Omental fat pad (tissue), 4 donors: ENCODE results near the gene MEGF6. TPM values are rescaled to one million over a fixed set of nuclear protein-coding genes. Genes with fewer than 3 reads are reported as not detected.

Experiments used
- ATAC-seq: fragments of 150-250 bp; one replicate; pipeline ENCODE4 v1.9.1; 2016; ENCODE audit warnings: mild to moderate bottlenecking, moderate library complexity; ENCODE audit not compliant: low FRiP score
- DNase-seq: peaks from one replicate; pipeline ENCODE4 v3.0.0-alpha.2; 2019; ENCODE audit warnings: low spot score
- CTCF ChIP-seq, 3 donors: fragments of 450-650 bp; IDR thresholded peaks; one replicate each; pipeline ENCODE4 v1.5.1; 2016 to 2017; ENCODE audit warnings: antibody characterized with exemption in 3 of 3, mild to moderate bottlenecking in 3 of 3, moderate library complexity in 2 of 3
- total RNA-seq, 4 donors: library from RNA; depleted of rRNA; stranded (reverse); fragments of >200 nt; gene quantifications; one replicate each; pipeline ENCODE4 v1.1.0, GENCODE V29; 2016

Gene MEGF6
- total RNA-seq, 4 donors from 2014 or later = 13.2 to 60.1 (median 21.9) TPM

- no peak for DNase-seq
- no peak for TF ChIP-seq CTCF (IDR thresholded peaks at IDR 0.05)
- ATAC-seq = no peak
Measured at GRCh38 chr1:3515774-3516480, 95.4 kb downstream of the MEGF6 start.

GRCh38 chr1:3515272-3515671 is 96.0 kb downstream of the MEGF6 start:
- TF ChIP-seq CTCF (IDR thresholded peaks at IDR 0.05) = no peak
- no peak for ATAC-seq
- DNase-seq = no peak

DNA sequence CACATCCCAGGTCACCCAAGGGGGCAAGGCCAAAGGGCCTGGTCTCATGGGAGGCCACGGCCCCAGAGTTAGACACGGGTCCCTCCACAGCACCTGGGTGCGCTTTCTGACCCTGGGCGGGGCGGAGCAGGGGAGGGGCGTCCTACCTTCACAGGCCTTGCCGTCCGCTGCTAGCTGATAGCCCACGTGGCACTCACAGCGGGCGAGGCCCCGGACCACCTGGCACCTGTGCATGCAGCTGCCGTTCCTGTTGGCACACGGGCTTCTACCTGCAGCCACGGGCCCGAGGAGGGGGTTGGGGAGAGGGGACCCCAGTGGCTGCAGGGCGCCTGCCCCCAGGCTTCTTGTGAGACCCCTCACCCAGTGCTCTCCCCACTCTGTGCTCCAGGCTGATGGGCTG is 96.9 kb downstream of the MEGF6 start:
- DNase-seq (no peak), ATAC-seq (no peak)
- no peak for TF ChIP-seq CTCF (IDR thresholded peaks at IDR 0.05)

GRCh38 chr1:3511856-3512255 is 99.5 kb downstream of the MEGF6 start:
- ATAC-seq = no peak
- no peak for DNase-seq

DNA sequence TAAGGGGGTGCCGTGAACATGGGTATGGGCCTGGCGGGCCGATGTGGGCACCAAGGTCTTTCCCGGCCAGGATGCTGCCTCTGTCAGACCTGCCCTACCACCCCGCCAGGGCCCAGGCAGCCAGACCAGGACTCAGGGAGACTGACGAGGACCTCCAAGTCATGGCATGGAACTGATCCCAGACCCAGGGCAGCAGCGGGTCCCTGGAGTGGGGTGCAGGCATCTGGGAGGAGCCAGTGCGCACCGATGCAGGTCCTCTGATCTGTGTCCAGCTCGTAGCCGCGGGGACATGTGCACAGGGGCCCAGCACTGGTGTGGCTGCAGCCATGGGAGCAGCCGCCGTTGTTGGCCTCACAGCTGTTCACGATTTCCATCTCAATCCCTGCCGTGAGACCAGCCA is 100.0 kb downstream of the MEGF6 start:
- no peak for ATAC-seq
- DNase-seq = no peak
- TF ChIP-seq CTCF (IDR thresholded peaks at IDR 0.05) = no peak

More at GRCh38 chr1:3511856-3512255, 99.5 kb downstream of the MEGF6 start:
- TF ChIP-seq CTCF (IDR thresholded peaks at IDR 0.05) = no peak

- TF ChIP-seq CTCF (IDR thresholded peaks at IDR 0.05) = no peak
- ATAC-seq (no peak), DNase-seq (no peak)
Measured at GRCh38 chr1:3510956-3511250, 100.4 kb downstream of the MEGF6 start.

DNA sequence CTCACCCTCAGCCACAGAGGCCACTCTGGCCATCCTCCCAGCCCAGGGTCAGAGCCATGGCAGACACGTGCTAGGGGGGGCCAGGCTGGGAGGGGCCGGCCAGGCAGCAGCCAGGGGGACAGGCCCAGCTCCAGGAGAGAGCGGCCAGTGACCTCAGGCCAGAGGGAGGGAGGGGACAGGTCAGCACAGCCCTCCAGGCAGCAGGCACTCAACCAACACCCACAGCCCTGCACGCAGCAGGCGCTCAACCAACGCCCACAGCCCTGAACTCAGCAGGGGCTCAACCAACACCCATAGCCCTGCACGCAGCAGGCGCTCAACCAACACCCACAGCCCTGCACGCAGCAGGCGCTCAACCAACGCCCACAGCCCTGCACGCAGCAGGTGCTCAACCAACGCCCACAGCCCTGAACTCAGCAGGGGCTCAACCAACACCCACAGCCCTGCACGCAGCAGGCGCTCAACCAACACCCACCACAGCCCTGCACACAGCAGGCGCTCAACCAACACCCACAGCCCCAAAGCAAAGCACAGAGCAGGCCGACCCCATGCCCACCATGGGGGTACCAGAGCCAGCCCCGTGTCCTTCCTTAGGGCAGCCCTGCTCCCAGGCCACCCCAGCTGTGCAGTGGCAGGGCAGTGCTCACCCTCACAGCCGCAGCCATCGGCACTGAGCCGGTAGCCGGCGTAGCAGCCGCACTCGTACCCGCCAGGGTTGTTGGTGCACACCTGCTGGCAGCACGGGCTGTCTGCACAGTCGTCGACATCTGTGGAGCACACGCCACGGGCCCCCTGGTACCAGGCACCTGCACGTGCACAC is 101.0 kb downstream of the MEGF6 start:
- TF ChIP-seq CTCF (IDR thresholded peaks at IDR 0.05) = no peak
- DNase-seq (no peak), ATAC-seq (no peak)
